Immature natural killer cell (primary cell): ENCODE results near the gene LYZL2. TPM values are rescaled to one million over a fixed set of nuclear protein-coding genes. Genes with fewer than 3 reads are reported as not detected.
"Not testable (repeated sequence)": the region's sequence is repeated elsewhere in the genome, so short reads cannot be mapped to it uniquely, and the experiment has no call there.

Source experiments
- DNase-seq, 3 donors: peaks; one replicate each; pipeline ENCODE4 v3.0.0; 2022; ENCODE audit warnings: mixed read lengths in 1 of 3
- H3K27ac Mint-ChIP-seq, 6 donors: one replicate each; pipeline ENCODE4 v1.8.0; 2020; ENCODE audit warnings: mixed read lengths in 6 of 6, mild to moderate bottlenecking in 5 of 6, inconsistent platforms in 4 of 6, moderate library complexity in 3 of 6
- H3K27me3 Mint-ChIP-seq, 3 donors: one replicate each; pipeline ENCODE4 v1.8.0; 2020 to 2021; ENCODE audit warnings: low read depth in 3 of 3, mild to moderate bottlenecking in 3 of 3, mixed read lengths in 3 of 3, moderate library complexity in 3 of 3, inconsistent platforms in 1 of 3
- H3K36me3 Mint-ChIP-seq, 3 donors: one replicate each; pipeline ENCODE4 v1.8.0; 2020; ENCODE audit warnings: mixed read lengths in 3 of 3, inconsistent platforms in 2 of 3, mild to moderate bottlenecking in 2 of 3
- H3K4me1 Mint-ChIP-seq, 2 donors: one replicate each; pipeline ENCODE4 v1.8.0; 2020; ENCODE audit warnings: inconsistent platforms in 2 of 2, mild to moderate bottlenecking in 2 of 2, mixed read lengths in 2 of 2, moderate library complexity in 1 of 2
- H3K4me3 Mint-ChIP-seq, 5 donors: one replicate each; pipeline ENCODE4 v1.8.0; 2020; ENCODE audit warnings: mild to moderate bottlenecking in 5 of 5, mixed read lengths in 5 of 5, inconsistent platforms in 3 of 5, moderate library complexity in 3 of 5
- H3K9me3 Mint-ChIP-seq, 6 donors: one replicate each; pipeline ENCODE4 v1.8.0; 2020; ENCODE audit warnings: mild to moderate bottlenecking in 6 of 6, mixed read lengths in 6 of 6, inconsistent platforms in 4 of 6, moderate library complexity in 3 of 6
- polyA plus RNA-seq, 3 donors: library from polyadenylated mRNA; unstranded; fragments of 300-500 nt; fragmentation: Illumina TruSeq; gene quantifications; one replicate each; pipeline ENCODE4 v1.2.3, GENCODE V29; 2021

The LYZL2 gene
- polyA plus RNA-seq, 3 donors from 2014 or later: not detected

DNA sequence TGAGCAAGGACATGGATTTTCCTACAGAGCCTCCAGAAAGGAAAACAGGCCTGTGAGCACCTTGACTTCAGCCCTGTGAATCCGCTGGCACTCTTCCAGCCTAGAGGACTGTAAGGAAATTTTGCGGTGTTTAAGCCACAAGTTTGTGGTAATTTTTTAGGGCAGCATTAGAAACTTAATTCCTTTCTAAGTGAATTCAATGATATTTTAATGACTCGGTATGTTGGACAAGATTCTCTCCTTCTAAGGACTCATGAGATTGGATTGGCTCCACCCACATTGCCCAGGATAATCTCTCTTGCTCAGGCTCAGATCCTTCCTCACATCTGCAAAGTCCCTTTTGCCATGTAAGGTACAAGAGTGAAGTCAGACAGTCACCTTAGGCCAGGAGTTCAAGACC is 4.5 kb downstream of the LYZL2 start:
- H3K27ac Mint-ChIP-seq: no peak overlapping the region
- no peaks in the 10 kb centered on the region for H3K36me3 Mint-ChIP-seq
- no peak overlapping the region for H3K4me3 Mint-ChIP-seq
- peaks cover 2 to 6% (median 4%) of the 10 kb centered on the region in 3 donors for H3K27me3 Mint-ChIP-seq
- no peak for DNase-seq
- H3K4me1 Mint-ChIP-seq: no peaks in the 10 kb centered on the region
- no peaks in the 10 kb centered on the region for H3K9me3 Mint-ChIP-seq

DNA sequence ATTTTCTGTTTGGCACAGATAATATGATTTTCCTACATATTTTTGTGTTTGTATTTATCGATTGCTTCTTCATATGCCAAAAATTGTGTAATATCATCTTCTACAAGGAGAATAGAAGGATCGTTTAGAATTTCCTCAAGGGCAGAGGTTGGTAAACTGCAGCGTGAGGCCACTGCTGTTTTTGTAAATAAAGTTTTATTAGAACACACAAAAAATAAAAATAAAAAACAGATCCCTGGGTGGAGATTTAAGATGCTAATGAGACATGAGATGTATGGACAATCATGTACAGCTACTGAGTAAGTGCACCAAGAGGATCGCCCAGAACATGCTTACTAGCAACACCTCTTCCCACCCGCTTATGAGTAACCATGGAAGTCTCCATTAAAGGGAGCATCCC is 9.6 kb downstream of the LYZL2 start:
- no peaks in the 10 kb centered on the region for H3K4me1 Mint-ChIP-seq
- no peak overlapping the region for H3K27ac Mint-ChIP-seq
- no peaks in the 10 kb centered on the region for H3K36me3 Mint-ChIP-seq
- H3K27me3 Mint-ChIP-seq: peaks cover 0 to 14% (median 4%) of the 10 kb centered on the region in 3 donors
- DNase-seq: no peak
- H3K4me3 Mint-ChIP-seq: no peak overlapping the region
- H3K9me3 Mint-ChIP-seq: no peaks in the 10 kb centered on the region

DNA sequence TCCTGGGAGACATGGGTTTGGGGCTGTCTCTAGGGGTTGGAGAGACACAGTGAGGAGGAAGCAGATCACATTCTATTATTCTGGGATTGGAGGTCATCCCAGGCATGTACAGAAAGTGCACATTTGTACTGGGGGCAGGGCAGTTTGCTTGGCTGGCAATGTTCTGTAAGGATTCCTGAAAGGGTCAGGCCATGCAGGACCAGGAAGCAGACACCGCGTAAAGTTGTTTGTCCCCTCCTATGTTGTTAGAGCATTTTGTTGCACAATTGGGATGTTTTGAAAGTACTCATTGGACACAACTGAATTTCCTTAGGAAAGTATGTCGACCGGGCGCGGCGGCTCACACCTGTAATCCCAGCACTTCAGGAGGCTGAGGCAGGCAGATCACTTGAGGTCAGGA is 12.5 kb downstream of the LYZL2 start:
- Mint-ChIP-seq H3K4me3 (no peak overlapping the region), H3K9me3 (no peaks in the 10 kb centered on the region), H3K36me3 (no peaks in the 10 kb centered on the region), H3K27ac (no peak overlapping the region), H3K4me1 (no peaks in the 10 kb centered on the region), H3K27me3 (peaks cover 0 to 21% (median 6%) of the 10 kb centered on the region in 3 donors)
- no peak for DNase-seq

DNA sequence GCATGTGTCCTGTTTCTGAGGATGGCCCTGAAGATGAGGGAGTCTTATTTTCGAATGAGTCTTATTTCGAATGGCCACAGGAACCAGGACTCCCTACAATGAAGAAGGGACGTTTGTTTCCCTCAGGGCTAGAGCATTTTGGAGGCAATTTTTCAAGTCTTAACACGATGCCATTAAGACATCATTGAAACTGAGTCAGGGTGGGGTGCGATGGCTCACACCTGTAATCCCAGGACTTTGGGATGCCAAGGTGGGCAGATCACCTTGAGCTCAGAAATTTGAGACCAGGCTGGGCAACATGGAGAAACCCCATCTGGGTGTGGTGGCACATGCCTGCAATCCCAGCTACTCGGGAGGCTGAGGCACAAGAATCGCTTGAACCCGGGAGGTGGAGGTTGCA is 18.5 kb downstream of the LYZL2 start:
- not testable (repeated sequence) for H3K9me3 Mint-ChIP-seq, H3K4me3 Mint-ChIP-seq, H3K36me3 Mint-ChIP-seq, DNase-seq, H3K27ac Mint-ChIP-seq, H3K4me1 Mint-ChIP-seq
- H3K27me3 Mint-ChIP-seq: peaks cover 2 to 14% (median 2%) of the 10 kb centered on the region in 3 donors

DNA sequence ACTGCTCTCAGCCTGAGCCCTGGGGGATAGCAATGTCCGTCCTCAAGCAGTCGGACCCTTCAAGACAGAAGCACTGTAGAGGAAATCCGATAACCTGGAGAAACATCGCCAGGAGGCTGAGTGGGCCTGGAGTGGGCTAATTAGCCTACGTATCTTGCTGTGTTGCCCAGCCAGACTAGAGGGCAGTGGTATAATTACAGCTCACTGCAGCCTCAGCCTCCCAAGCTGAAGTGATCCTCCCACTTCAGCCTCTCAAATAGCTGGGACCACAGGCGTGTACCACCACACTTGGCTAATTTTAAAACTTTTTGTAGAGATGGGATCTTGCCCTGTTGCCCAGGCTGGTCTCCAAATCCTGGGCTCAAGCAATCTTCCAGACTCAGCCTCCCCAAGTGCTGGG is 21.7 kb downstream of the LYZL2 start:
- Mint-ChIP-seq H3K4me3 (no peak overlapping the region), H3K9me3 (no peaks in the 10 kb centered on the region), H3K4me1 (peaks cover 0 to 3% of the 10 kb centered on the region in 2 donors), H3K27me3 (peaks cover 2 to 17% (median 5%) of the 10 kb centered on the region in 3 donors), H3K27ac (no peak overlapping the region), H3K36me3 (no peaks in the 10 kb centered on the region)
- no peak for DNase-seq

DNA sequence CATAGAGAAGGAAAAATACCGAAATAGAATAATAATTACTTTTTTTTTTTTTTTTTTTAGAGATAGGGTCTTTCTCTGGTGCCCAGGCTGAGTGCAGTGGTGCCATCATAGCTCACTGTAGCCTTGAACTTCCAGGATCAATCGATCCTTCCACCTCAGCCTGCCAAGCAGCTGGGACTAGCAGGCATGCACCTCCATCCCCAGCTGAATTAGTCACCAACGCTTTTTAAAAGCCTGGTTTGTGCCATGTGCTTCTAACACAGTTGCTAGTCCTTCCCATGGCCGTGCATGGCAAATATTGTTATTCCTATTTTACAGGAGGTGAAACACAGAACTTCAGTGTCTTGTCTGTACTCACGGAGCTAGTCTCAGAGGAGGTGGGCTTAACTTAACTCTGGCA is 23.2 kb downstream of the LYZL2 start:
- Mint-ChIP-seq H3K27me3 (peaks cover 2 to 9% (median 3%) of the 10 kb centered on the region in 3 donors), H3K4me3 (no peak overlapping the region), H3K4me1 (peaks cover 0 to 3% of the 10 kb centered on the region in 2 donors), H3K9me3 (no peaks in the 10 kb centered on the region), H3K36me3 (no peaks in the 10 kb centered on the region), H3K27ac (no peak overlapping the region)
- DNase-seq: no peak

DNA sequence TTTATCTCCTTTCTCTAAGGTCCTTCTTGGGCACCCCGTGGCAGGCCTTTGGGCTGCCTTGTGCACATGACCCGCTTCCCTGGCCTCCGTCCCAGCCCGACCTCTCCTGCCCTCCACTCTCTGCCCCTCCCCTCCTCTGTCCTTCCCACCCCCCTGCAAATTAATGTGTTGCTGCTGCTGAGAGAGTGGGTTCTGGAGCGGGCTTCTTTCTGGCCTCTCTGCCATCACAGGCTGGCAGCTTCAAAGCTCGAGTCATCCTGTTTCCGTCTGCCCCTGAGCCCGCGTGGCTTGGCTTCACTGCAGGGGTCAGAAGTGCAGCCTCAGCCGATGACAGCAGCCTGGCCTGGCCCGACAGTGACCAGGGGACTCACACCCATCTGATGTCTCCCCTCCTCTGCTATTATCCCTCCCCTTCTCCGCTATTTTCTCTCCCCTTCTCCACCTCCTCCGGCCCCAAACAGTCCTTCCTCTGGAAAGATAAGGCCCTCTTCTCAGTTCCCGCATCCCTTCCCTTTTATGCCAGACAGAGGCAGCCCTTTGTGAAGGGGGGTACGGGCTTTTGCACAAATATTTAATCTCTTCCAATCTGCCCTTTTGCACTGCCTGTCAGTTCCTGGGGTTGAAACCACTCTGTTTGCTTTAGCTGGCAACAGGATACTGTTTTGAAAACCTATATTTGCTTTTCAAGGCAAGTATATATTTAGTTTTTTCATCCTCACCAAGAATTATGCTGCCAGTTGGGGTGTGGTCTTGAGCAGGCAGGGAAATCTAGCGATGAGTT is 24.0 kb downstream of the LYZL2 start:
- H3K27ac Mint-ChIP-seq: peak overlapping the region in 1 of 6 donors; percentile 48
- not testable (repeated sequence) for DNase-seq, H3K4me3 Mint-ChIP-seq, H3K27me3 Mint-ChIP-seq, H3K36me3 Mint-ChIP-seq, H3K9me3 Mint-ChIP-seq, H3K4me1 Mint-ChIP-seq

DNA sequence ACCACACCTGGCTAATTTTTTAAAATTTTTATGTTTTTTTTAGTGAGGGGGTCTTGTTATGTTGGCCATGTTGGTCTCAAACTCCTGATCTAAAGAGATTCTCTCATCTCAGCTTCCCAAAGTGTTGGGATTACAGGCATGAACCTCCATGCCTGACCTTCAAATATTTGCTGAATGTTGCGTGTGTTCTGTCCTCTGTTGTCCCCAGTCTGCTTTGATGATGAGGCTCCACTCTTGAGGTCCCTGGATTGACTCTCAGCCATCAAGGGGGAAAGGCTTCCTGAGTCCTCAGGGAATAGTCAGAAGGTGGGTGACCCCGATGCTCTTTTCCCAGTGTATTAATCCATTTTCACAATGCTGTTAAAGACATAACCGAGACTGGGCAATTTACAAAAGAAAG is 26.0 kb downstream of the LYZL2 start:
- H3K9me3 Mint-ChIP-seq: no peaks in the 10 kb centered on the region
- H3K36me3 Mint-ChIP-seq: no peaks in the 10 kb centered on the region
- peaks cover 0 to 3% of the 10 kb centered on the region in 2 donors for H3K4me1 Mint-ChIP-seq
- peaks cover 2 to 9% (median 3%) of the 10 kb centered on the region in 3 donors for H3K27me3 Mint-ChIP-seq
- DNase-seq: no peak
- H3K27ac Mint-ChIP-seq: no peak overlapping the region
- H3K4me3 Mint-ChIP-seq: no peak overlapping the region

DNA sequence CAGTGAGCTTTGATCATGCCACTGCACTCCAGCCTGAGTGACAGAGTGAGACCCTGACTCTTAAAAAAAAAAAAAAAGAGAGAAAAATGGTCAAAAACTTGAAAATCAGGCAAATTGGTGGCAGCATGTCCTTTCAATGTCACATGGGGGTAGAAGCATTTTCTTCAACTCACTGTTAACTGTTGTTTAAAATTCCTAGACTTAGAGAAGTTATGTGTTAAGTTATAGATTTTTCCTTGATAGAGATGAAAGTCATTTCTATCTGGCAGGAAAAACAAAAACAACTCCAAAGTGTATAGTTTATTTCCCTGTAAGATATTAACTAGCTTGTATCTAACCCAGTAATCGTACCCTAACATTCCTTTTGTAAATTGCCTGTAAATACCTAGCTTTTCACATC is 26.8 kb downstream of the LYZL2 start:
- no peak overlapping the region for H3K27ac Mint-ChIP-seq
- H3K36me3 Mint-ChIP-seq: no peaks in the 10 kb centered on the region
- no peak for DNase-seq
- peaks cover 0 to 3% of the 10 kb centered on the region in 2 donors for H3K4me1 Mint-ChIP-seq
- H3K4me3 Mint-ChIP-seq: no peak overlapping the region
- peaks cover 2 to 8% (median 3%) of the 10 kb centered on the region in 3 donors for H3K27me3 Mint-ChIP-seq
- no peaks in the 10 kb centered on the region for H3K9me3 Mint-ChIP-seq

DNA sequence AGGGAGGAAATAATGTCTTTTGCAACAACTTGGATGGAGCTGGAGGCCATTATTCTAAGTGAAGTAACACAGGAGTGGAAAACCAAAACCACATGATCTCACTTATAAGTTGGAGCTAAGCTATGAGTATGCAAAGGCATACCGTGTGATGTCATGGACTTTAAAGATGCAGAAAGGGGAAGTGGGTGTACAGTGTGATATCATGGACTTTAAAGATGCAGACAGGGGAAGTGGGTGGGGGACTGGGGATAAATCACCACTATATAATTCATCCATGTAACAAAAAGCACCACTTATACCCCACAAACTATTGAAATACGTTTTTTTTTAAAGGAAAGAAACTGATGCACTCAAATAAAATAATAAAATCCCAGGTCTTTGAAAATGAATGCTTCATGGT is 29.5 kb downstream of the LYZL2 start:
- Mint-ChIP-seq H3K27ac (no peak overlapping the region), H3K4me1 (no peaks in the 10 kb centered on the region), H3K27me3 (peaks cover 0 to 3% (median 3%) of the 10 kb centered on the region in 3 donors), H3K9me3 (no peaks in the 10 kb centered on the region), H3K36me3 (no peaks in the 10 kb centered on the region), H3K4me3 (no peak overlapping the region)
- DNase-seq: no peak

DNA sequence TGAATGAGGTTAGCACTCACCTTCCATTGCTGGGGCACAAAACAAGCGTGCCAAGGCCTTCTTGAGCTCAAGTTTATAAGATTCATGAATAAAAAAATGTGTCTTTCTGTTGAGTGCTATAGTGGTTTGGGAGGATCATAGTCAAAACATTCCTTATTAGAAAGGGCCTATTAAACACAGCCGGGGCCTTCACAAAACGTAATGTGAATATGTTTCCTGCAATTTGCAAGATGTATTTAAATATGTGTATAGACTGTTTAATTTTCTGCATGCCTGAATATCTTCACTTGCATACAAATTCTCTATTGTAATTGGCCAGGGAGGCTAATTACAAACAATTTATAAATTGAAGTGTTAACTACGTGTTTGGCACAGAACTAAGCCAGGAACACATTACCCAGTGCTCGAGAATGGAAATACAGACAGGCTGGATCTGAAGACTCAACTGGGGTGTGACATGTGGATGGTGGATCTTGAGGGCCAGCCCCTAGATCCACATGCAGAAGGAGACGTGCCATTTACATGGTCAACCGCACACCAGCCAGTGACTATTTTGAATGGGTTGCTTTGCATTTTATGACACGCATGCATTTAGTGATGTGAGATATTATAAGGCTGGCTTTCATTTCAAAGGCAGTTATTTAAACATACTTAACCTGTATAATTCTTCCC is 31.3 kb downstream of the LYZL2 start:
- no peak for DNase-seq
- Mint-ChIP-seq H3K9me3 (no peaks in the 10 kb centered on the region), H3K4me1 (no peaks in the 10 kb centered on the region), H3K36me3 (no peaks in the 10 kb centered on the region), H3K27me3 (peaks cover 0 to 7% (median 0%) of the 10 kb centered on the region in 3 donors), H3K27ac (no peak overlapping the region), H3K4me3 (no peak overlapping the region)

DNA sequence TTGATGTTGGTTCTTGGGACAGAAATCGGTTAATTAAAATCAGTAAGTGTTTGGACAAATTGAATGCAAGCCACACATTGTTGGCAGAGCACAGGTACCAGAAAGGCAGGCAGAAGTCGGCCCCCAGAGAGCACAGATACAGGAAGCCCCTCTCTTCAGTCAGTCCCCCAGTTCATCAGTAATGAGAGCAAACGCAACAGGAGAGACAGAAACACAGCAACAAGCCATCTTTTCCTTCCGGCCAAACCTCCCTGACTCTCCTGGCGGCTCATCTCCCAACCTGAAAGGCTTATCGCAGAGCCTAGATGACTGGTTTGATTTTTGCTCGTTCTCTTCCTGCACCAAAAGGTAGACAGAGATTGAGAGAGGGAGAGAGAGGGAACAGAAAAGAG is 32.1 kb downstream of the LYZL2 start:
- not testable (repeated sequence) for H3K4me1 Mint-ChIP-seq, H3K4me3 Mint-ChIP-seq, H3K9me3 Mint-ChIP-seq, DNase-seq, H3K27me3 Mint-ChIP-seq, H3K36me3 Mint-ChIP-seq, H3K27ac Mint-ChIP-seq

DNA sequence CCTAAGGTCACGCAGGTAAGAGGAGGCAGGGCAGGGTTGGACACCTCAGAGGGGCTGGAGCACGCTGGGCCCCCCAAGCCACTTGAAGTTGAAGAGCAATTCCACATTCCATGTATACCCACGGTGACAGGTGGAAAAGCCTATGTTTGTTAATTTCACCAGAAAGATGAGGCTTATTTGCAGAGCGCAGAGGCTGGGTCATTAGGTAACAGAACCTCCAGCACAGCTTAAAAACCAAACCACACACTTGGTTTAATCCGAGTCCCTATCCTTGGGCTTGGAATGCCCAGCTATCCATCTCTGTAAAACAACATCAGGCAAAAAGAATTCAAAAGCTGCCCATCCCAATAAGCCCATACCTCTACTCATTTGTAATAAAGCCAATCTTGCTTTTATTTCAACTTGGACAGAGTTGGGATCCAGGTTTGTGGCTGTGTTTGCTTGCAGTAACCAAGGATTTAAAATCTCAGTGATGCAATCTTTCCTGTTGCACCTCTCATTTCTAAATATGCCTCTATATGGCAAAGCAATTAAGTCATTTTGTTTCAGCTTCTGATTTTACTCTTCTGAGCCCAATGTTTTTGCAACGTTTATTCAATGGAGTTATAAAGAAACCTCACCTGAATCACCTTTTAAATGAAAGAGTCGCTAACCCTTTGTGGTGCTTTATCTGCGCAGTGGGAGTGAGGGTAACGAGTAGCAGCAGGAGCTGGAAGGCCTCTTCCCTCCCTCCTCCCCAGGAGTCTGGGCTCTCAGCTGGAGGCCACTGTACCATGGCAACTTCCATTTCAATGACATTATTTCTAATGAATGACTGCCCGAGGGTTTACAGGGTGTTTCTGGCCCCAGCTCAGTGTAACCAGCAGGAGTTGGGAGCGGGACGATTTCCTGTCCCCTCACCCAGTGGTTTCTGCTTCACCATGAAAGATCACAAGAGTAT is 32.8 kb downstream of the LYZL2 start:
- DNase-seq, H3K4me1 Mint-ChIP-seq, H3K27ac Mint-ChIP-seq, H3K27me3 Mint-ChIP-seq, H3K36me3 Mint-ChIP-seq, H3K4me3 Mint-ChIP-seq, H3K9me3 Mint-ChIP-seq: not testable (repeated sequence)

DNA sequence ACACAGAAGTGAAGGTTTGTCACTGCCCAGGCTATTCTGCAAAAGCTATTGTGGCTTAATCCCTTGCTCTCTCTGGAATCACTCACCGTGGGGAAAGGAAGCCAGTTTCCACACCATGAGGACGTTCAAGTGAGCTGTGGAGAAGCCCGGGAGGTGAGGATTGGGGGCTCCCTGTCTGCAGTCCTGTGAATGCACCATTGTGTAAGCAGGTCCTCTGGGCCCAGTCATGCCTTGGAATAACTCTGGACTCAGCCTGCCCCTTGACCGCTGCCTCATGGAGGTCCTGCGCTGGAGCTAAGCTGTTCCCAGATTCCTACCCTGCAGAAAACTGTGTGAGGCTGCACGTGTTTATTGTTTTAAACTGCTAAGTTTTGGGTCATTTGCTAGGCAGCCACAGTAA is 33.5 kb downstream of the LYZL2 start:
- H3K4me3 Mint-ChIP-seq: no peak overlapping the region
- no peaks in the 10 kb centered on the region for H3K9me3 Mint-ChIP-seq
- no peak overlapping the region for H3K27ac Mint-ChIP-seq
- H3K36me3 Mint-ChIP-seq: no peaks in the 10 kb centered on the region
- DNase-seq: no peak
- no peaks in the 10 kb centered on the region for H3K4me1 Mint-ChIP-seq
- H3K27me3 Mint-ChIP-seq: peaks cover 0 to 7% (median 3%) of the 10 kb centered on the region in 3 donors
